Parathyroid adenoma (tissue), 2 donors: Measurements from ENCODE around the gene KPTN.

ENCODE experiments used
- H2AFZ ChIP-seq: fragments of 300-600 bp; sonication (generic); one replicate; pipeline ENCODE4 v1.7.0; 2017; ENCODE audit warnings: antibody characterized with exemption, mild to moderate bottlenecking
- H3K27ac ChIP-seq: fragments of 300-600 bp; sonication (generic); one replicate; pipeline ENCODE4 v1.7.0; 2017
- H3K27me3 ChIP-seq: fragments of 300-600 bp; sonication (generic); one replicate; pipeline ENCODE4 v1.7.0; 2017; ENCODE audit warnings: low read length; ENCODE audit not compliant: control insufficient read depth, insufficient read depth
- H3K36me3 ChIP-seq: fragments of 300-600 bp; sonication (generic); one replicate; pipeline ENCODE4 v1.7.0; 2017; ENCODE audit warnings: low read length; ENCODE audit not compliant: control insufficient read depth, insufficient read depth
- H3K4me1 ChIP-seq: fragments of 300-600 bp; sonication (generic); one replicate; pipeline ENCODE4 v1.7.0; 2017; ENCODE audit warnings: control low read depth
- H3K4me2 ChIP-seq: fragments of 300-600 bp; sonication (generic); one replicate; pipeline ENCODE4 v1.7.0; 2017; ENCODE audit warnings: low read length
- H3K4me3 ChIP-seq: fragments of 300-600 bp; sonication (generic); one replicate; pipeline ENCODE4 v1.7.0; 2017; ENCODE audit warnings: low read depth, low read length
- H3K79me2 ChIP-seq: fragments of 300-600 bp; sonication (generic); one replicate; pipeline ENCODE4 v1.7.0; 2017; ENCODE audit warnings: control low read depth
- H3K9ac ChIP-seq: fragments of 300-600 bp; sonication (generic); one replicate; pipeline ENCODE4 v1.7.0; 2017; ENCODE audit warnings: mild to moderate bottlenecking
- H3K9me3 ChIP-seq: fragments of 300-600 bp; sonication (generic); one replicate; pipeline ENCODE4 v1.7.0; 2017; ENCODE audit warnings: low read length; ENCODE audit not compliant: control insufficient read depth
- CTCF ChIP-seq: fragments of 300-600 bp; sonication (generic); IDR thresholded peaks from one replicate; pipeline ENCODE4 v1.7.0; 2017; ENCODE audit warnings: antibody characterized with exemption, mild to moderate bottlenecking
- donor health status: primary hyperparathyroidism.

The KPTN gene

GRCh38 chr19:47497050-47497766 lies 13.2 kb upstream of the KPTN start:
- no peak overlapping the region for H2AFZ ChIP-seq
- no peaks in the 10 kb centered on the region for H3K9me3 ChIP-seq
- no peak overlapping the region for H3K27ac ChIP-seq
- H3K27me3 ChIP-seq, result no peaks in the 10 kb centered on the region
- peaks cover 8% of the 10 kb centered on the region for H3K4me1 ChIP-seq
- no peak overlapping the region for H3K4me3 ChIP-seq
- H3K79me2 ChIP-seq, result peaks cover 19% of the 10 kb centered on the region
- H3K36me3 ChIP-seq, result no peaks in the 10 kb centered on the region
- no peak overlapping the region for H3K9ac ChIP-seq
- H3K4me2 ChIP-seq, result no peak overlapping the region
- no peak for TF ChIP-seq CTCF

- H3K27ac ChIP-seq, result no peak overlapping the region
- no peak for TF ChIP-seq CTCF
- H3K27me3 ChIP-seq, result no peaks in the 10 kb centered on the region
- no peaks in the 10 kb centered on the region for H3K36me3 ChIP-seq
- no peak overlapping the region for H3K4me2 ChIP-seq
- H3K79me2 ChIP-seq, result peaks cover 11% of the 10 kb centered on the region
- no peak overlapping the region for H3K4me3 ChIP-seq
- no peaks in the 10 kb centered on the region for H3K9me3 ChIP-seq
- H2AFZ ChIP-seq, result no peak overlapping the region
- no peak overlapping the region for H3K9ac ChIP-seq
- H3K4me1 ChIP-seq, result peaks cover 11% of the 10 kb centered on the region
Observed at GRCh38 chr19:47495478-47496372, 11.7 kb upstream of the KPTN start.

- no peak overlapping the region for H3K4me3 ChIP-seq
- peak overlapping the region; percentile 33 for H3K27ac ChIP-seq
- peaks cover 9% of the 10 kb centered on the region for H3K79me2 ChIP-seq
- TF ChIP-seq CTCF, result no peak
- no peaks in the 10 kb centered on the region for H3K27me3 ChIP-seq
- H3K9ac ChIP-seq, result no peak overlapping the region
- H2AFZ ChIP-seq, result no peak overlapping the region
- H3K4me1 ChIP-seq, result peaks cover 14% of the 10 kb centered on the region
- H3K9me3 ChIP-seq, result no peaks in the 10 kb centered on the region
- H3K36me3 ChIP-seq, result no peaks in the 10 kb centered on the region
- no peak overlapping the region for H3K4me2 ChIP-seq
Observed at GRCh38 chr19:47494729-47495128, 10.7 kb upstream of the KPTN start.

GRCh38 chr19:47494211-47494547 lies 10.2 kb upstream of the KPTN start:
- TF ChIP-seq CTCF, result no peak
- Histone ChIP-seq H3K79me2 (peaks cover 8% of the 10 kb centered on the region), H3K4me2 (no peak overlapping the region), H3K27ac (no peak overlapping the region), H3K27me3 (no peaks in the 10 kb centered on the region), H3K4me3 (no peak overlapping the region), H3K4me1 (peaks cover 14% of the 10 kb centered on the region), H2AFZ (no peak overlapping the region), H3K9me3 (no peaks in the 10 kb centered on the region), H3K36me3 (no peaks in the 10 kb centered on the region), H3K9ac (no peak overlapping the region)
